Keratinocyte (primary cell): ENCODE results near the gene NUAK1.
"Not testable (repeated sequence)": the region's sequence is repeated elsewhere in the genome, so short reads cannot be mapped to it uniquely, and the experiment has no call there.

Experiments used
- EZH2 ChIP-seq: IDR thresholded peaks from one replicate; pipeline ENCODE4 v1.6.1; 2012; ENCODE audit warnings: inconsistent platforms, mild to moderate bottlenecking, low read length, moderate library complexity
- TF ChIP-seq, protein P1 (sequence below), 3 experiments: IDR thresholded peaks in 1 of 3; conservative IDR thresholded peaks in 1 of 3; optimal IDR thresholded peaks in 1 of 3; 2 replicates in 2 of 3; 3 replicates in 1 of 3; pipeline versions ENCODE3 to v1.5.1; 2011; ENCODE audit warnings: low read length in 3 of 3, mild to moderate bottlenecking in 3 of 3, moderate library complexity in 2 of 3, control low read depth in 1 of 3, inconsistent platforms in 1 of 3; ENCODE audit not compliant: insufficient read depth in 2 of 3; ENCODE audit errors: extremely low read depth in 1 of 3

GRCh38 chr12:106016601-106017278 is 122.0 kb downstream of the NUAK1 start:
- TF ChIP-seq, protein P1, sequence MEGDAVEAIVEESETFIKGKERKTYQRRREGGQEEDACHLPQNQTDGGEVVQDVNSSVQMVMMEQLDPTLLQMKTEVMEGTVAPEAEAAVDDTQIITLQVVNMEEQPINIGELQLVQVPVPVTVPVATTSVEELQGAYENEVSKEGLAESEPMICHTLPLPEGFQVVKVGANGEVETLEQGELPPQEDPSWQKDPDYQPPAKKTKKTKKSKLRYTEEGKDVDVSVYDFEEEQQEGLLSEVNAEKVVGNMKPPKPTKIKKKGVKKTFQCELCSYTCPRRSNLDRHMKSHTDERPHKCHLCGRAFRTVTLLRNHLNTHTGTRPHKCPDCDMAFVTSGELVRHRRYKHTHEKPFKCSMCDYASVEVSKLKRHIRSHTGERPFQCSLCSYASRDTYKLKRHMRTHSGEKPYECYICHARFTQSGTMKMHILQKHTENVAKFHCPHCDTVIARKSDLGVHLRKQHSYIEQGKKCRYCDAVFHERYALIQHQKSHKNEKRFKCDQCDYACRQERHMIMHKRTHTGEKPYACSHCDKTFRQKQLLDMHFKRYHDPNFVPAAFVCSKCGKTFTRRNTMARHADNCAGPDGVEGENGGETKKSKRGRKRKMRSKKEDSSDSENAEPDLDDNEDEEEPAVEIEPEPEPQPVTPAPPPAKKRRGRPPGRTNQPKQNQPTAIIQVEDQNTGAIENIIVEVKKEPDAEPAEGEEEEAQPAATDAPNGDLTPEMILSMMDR (optimal IDR thresholded peaks at IDR 0.05 in 1 of 3, IDR thresholded peaks at IDR 0.05 in 1 of 3, conservative IDR thresholded peaks at IDR 0.05 in 1 of 3; ENCODE audit: extremely low read depth in 1 of 3, insufficient read depth in 2 of 3, low read length in 3 of 3) = not testable (repeated sequence)
- not testable (repeated sequence) for TF ChIP-seq EZH2
